ENCODE results near the gene ZNF804B. TPM values are rescaled to one million over a fixed set of nuclear protein-coding genes. Genes with fewer than 3 reads are reported as not detected.

The ZNF804B gene
- total and polyA plus RNA-seq, 9 of the 15 experiments (the other 6 are each of a cell fraction or from before 2014, with no cell fraction given), result 0.04 to 0.22 (median 0.09) TPM; not detected in 6

- Histone ChIP-seq H3K4me3 (no peak overlapping the region), H4K20me1 (replicated peaks; ENCODE audit: control insufficient read depth, insufficient read depth, low read length) (no peaks in the 10 kb centered on the region), H3K9me3 (replicated peaks; ENCODE audit: control insufficient read depth, insufficient read depth, low read depth, low read length) (no peaks in the 10 kb centered on the region; the same call in none of the 2 replicates), H3K4me1 (replicated peaks in 1 of 2; ENCODE audit: control insufficient read depth in 2 of 2, insufficient read depth in 2 of 2, low read length in 2 of 2) (no peaks in the 10 kb centered on the region), H3K79me2 (ENCODE audit: control insufficient read depth, insufficient read depth, low read length) (no peaks in the 10 kb centered on the region), H3K9me1 (ENCODE audit: control insufficient read depth, insufficient read depth, low read length) (no peaks in the 10 kb centered on the region), H3K9ac (ENCODE audit: insufficient read depth in 1 of 2, low read depth in 2 of 2, low read length in 2 of 2) (no peak overlapping the region), H3K4me2 (ENCODE audit: insufficient read depth, low read length) (no peak overlapping the region), H3K27ac (ENCODE audit: extremely low read depth, low read depth, low read length) (no peak overlapping the region), H3K27me3 (ENCODE audit: control insufficient read depth in 2 of 2, insufficient read depth in 2 of 2, low read length in 2 of 2) (no peaks in the 10 kb centered on the region), H2AFZ (ENCODE audit: low read depth, low read length) (no peak overlapping the region), H3K36me3 (ENCODE audit: control insufficient read depth, insufficient read depth, low read length) (no peaks in the 10 kb centered on the region)
- CTCF ChIA-PET (ENCODE audit: low intra/inter-chr PET ratio), result no interaction called here
- intact Hi-C loops (cut with micrococcal nuclease), result no loop called here
- FAIRE-seq (no peak), ATAC-seq (no peak), DNase-seq (ENCODE audit: extremely low read depth in 1 of 4, low spot score in 3 of 4) (no peak)
- no peak for TF ChIP-seq JUN (IDR thresholded peaks at IDR 0.05; ENCODE audit: borderline replicate concordance, low read depth, low read length)
- no peak for TF ChIP-seq JUN (CRISPR knock-in tag; IDR thresholded peaks at IDR 0.05; ENCODE audit: borderline replicate concordance)
- no peak for TF ChIP-seq XRCC4 (IDR thresholded peaks at IDR 0.05; ENCODE audit: extremely low read depth, insufficient read depth, insufficient read length)
- no peak for TF ChIP-seq ETS1 (conservative IDR thresholded peaks at IDR 0.05; ENCODE audit: control insufficient read depth, low read depth, low read length)
- TF ChIP-seq ZSCAN29 (IDR thresholded peaks at IDR 0.05), result no peak
- no peak for TF ChIP-seq FUS (optimal IDR thresholded peaks at IDR 0.05; ENCODE audit: low read depth, low read length)
- no peak for TF ChIP-seq TSHZ1 (CRISPR knock-in tag; IDR thresholded peaks at IDR 0.05)
- no peak for TF ChIP-seq TCF7 (IDR thresholded peaks at IDR 0.05; ENCODE audit: borderline replicate concordance)
- no peak for TF ChIP-seq SNRNP70 (optimal IDR thresholded peaks at IDR 0.05; ENCODE audit: low read depth, low read length)
- TF ChIP-seq ZNF707 (CRISPR knock-in tag; conservative IDR thresholded peaks at IDR 0.05), result no peak
- no peak for TF ChIP-seq SIN3A (IDR thresholded peaks at IDR 0.05; ENCODE audit: borderline replicate concordance in 2 of 2, control insufficient read depth in 1 of 2, low read depth in 2 of 2, low read length in 2 of 2)
- no peak for TF ChIP-seq LEF1 (IDR thresholded peaks at IDR 0.05)
- no peak for TF ChIP-seq HNRNPH1 (optimal IDR thresholded peaks at IDR 0.05; ENCODE audit: low read depth, low read length)
- TF ChIP-seq, protein P1, sequence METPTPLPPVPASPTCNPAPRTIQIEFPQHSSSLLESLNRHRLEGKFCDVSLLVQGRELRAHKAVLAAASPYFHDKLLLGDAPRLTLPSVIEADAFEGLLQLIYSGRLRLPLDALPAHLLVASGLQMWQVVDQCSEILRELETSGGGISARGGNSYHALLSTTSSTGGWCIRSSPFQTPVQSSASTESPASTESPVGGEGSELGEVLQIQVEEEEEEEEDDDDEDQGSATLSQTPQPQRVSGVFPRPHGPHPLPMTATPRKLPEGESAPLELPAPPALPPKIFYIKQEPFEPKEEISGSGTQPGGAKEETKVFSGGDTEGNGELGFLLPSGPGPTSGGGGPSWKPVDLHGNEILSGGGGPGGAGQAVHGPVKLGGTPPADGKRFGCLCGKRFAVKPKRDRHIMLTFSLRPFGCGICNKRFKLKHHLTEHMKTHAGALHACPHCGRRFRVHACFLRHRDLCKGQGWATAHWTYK (CRISPR knock-in tag; IDR thresholded peaks at IDR 0.05), result no peak
- TF ChIP-seq BCOR (IDR thresholded peaks at IDR 0.05), result no peak
- no peak for TF ChIP-seq YY1 (IDR thresholded peaks at IDR 0.05; ENCODE audit: borderline replicate concordance in 1 of 3, control insufficient read depth in 1 of 3, extremely low read depth in 1 of 3, insufficient read depth in 3 of 3, insufficient read length in 1 of 3, insufficient replicate concordance in 2 of 3, low read depth in 1 of 3, low read length in 2 of 3)
- no peak for TF ChIP-seq C11orf30 (IDR thresholded peaks at IDR 0.05; ENCODE audit: low read depth)
- TF ChIP-seq BDP1 (IDR thresholded peaks at IDR 0.05; ENCODE audit: insufficient read depth, insufficient read length), result no peak
- no peak for TF ChIP-seq RHOXF2B (CRISPR knock-in tag; conservative IDR thresholded peaks at IDR 0.05)
- TF ChIP-seq ZC3H8 (IDR thresholded peaks at IDR 0.05), result no peak
- in situ Hi-C loops (cut with MboI), result no loop called here
- no TSS peak for BruUV-seq (replicated peaks)
- POLR2A ChIA-PET, result no interaction called here
Observed at GRCh38 chr7:89072081-89072480, 312.6 kb downstream of the ZNF804B start.

Data from K562 (cell line).